RWPE1 (cell line): Measurements from ENCODE around the gene C1QL2.

Experiments used
- CTCF ChIA-PET: fragments of 350-600 bp; sonication (Branson Sonifier 250); formaldehyde crosslinking; extraction: SDS; loops from one replicate; lab custom pipeline; 2021; lab: Yijun Ruan, JAX
- POLR2A ChIA-PET: fragments of 400-600 bp; formaldehyde crosslinking; extraction: SDS; loops from one replicate; lab custom pipeline; 2020; ENCODE audit warnings: antibody characterized with exemption; ENCODE audit not compliant: low non-redundant PET; lab: Yijun Ruan, JAX
- DNase-seq: peaks from one replicate; pipeline ENCODE4 v3.0.0; 2012; ENCODE audit warnings: low spot score
- H3K27ac ChIP-seq: fragments of 450-650 bp; 2 replicates; pipeline ENCODE4 v1.5.1; 2017
- TF ChIP-seq, protein P1 (sequence below): fragments of 450-650 bp; conservative IDR thresholded peaks from 2 replicates; pipeline ENCODE4 v1.5.1; 2017; ENCODE audit warnings: low read depth, mild to moderate bottlenecking

The C1QL2 gene

DNA sequence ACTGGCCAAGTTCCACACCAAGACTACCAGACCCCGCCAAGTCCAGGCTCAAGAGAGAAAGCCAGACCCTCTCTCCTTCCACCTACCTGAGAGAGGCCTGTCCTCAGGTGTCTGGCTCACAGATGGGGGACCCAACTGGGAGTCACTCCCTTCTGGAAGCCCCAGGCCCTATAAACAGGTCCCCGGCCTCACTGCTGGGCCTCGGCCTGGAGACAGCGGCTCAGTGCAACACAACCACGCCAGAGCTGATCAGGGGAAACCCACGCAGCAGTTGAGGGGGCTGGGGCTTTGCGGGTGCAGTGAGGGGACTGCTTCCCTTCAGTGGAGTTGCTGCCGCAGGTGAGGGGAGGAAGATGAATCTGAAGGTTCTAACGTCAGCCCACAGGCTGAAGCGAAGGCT lies 22.8 kb upstream of the C1QL2 start:
- ChIA-PET POLR2A (no interaction called here), CTCF (no interaction called here)
- TF ChIP-seq, protein P1, sequence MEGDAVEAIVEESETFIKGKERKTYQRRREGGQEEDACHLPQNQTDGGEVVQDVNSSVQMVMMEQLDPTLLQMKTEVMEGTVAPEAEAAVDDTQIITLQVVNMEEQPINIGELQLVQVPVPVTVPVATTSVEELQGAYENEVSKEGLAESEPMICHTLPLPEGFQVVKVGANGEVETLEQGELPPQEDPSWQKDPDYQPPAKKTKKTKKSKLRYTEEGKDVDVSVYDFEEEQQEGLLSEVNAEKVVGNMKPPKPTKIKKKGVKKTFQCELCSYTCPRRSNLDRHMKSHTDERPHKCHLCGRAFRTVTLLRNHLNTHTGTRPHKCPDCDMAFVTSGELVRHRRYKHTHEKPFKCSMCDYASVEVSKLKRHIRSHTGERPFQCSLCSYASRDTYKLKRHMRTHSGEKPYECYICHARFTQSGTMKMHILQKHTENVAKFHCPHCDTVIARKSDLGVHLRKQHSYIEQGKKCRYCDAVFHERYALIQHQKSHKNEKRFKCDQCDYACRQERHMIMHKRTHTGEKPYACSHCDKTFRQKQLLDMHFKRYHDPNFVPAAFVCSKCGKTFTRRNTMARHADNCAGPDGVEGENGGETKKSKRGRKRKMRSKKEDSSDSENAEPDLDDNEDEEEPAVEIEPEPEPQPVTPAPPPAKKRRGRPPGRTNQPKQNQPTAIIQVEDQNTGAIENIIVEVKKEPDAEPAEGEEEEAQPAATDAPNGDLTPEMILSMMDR, result no peak
- H3K27ac ChIP-seq, result no peak overlapping the region
- DNase-seq, result no peak

DNA sequence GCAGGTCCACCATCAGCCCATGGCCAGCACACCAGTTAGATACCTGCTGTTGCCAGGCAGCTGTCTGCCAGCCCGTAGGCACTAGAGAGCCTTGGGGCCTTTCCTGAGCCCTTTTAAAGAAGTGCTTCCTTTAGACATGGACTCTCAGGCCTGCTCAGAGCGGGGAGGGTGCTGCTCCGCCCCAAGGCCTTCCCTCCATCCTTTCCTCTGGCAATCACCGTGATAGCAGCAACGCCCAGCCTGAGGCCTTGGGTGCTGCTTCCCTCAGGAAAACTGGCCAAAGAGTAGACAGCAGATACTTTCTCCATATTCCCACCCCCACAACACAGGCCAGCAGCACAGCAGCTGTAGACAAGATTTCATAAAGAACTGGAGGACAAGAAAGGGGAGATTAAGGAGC lies 22.3 kb upstream of the C1QL2 start:
- TF ChIP-seq, protein P1, result no peak
- H3K27ac ChIP-seq, result no peak overlapping the region
- ChIA-PET CTCF (no interaction called here), POLR2A (no interaction called here)
- DNase-seq, result no peak

DNA sequence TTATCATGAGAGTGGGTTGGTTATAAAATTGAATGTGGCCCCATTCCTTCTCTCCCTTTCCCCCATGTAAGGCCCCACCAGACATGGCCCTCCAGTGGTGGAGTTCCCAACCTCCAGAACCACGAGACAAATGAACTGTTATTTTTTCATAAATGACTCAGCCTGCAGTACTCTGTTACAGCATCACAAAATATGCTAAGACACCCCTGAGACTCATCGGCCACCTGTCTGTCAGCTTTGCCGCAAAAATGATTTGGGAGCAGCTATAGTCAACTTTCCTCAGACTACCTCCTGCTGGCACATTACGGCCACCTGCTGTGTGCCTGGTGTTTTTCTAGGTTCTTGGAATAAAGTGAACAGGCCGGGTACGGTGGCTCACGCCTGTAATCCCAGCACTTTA lies 21.4 kb upstream of the C1QL2 start:
- ChIA-PET POLR2A (no interaction called here), CTCF (no interaction called here)
- no peak overlapping the region for H3K27ac ChIP-seq
- TF ChIP-seq, protein P1, result no peak
- DNase-seq, result no peak

DNA sequence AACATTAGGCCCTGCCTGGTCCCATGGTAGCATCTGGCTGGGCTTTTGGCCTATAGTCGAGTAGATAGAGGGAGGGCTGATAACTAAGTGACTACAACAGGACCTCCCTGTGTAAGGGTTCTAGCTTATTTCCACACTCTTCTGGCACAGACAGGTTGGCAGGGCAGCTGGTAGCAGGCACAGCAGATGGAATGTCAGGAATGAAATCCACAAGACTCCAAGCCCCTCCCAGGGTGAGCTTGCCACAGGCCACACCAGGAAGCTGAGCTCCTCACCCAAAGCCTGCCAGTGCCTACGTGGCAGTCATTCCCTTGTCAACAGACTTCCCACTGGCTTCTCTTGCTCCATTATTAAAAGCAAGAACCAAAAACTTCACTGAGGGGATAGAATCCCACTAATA lies 20.7 kb upstream of the C1QL2 start:
- CTCF ChIA-PET, result no interaction called here
- DNase-seq, result no peak
- H3K27ac ChIP-seq, result no peak overlapping the region
- POLR2A ChIA-PET, result no interaction called here
- TF ChIP-seq, protein P1, result no peak

DNA sequence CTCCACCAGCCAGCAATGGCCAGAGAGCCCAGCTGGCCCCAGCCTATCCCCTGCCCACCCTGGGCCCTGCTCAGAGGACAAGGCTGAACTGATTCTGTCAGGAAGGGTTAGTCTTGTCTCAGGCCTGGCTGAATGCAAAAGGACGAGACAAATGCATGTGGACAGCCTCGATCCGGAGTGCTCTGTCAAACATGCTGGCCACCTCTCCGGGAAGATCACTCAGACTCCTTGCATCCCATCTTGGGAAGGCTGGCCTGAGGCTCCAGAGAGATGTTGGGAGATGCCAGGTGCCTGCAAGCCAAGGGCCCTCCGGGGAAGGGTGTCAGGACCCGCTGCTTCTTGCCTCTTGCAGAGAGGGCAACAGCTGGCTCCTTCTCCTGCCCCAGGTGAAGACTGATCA lies 20.2 kb upstream of the C1QL2 start:
- DNase-seq, result no peak
- ChIA-PET CTCF (no interaction called here), POLR2A (no interaction called here)
- TF ChIP-seq, protein P1, result no peak
- H3K27ac ChIP-seq, result no peak overlapping the region

DNA sequence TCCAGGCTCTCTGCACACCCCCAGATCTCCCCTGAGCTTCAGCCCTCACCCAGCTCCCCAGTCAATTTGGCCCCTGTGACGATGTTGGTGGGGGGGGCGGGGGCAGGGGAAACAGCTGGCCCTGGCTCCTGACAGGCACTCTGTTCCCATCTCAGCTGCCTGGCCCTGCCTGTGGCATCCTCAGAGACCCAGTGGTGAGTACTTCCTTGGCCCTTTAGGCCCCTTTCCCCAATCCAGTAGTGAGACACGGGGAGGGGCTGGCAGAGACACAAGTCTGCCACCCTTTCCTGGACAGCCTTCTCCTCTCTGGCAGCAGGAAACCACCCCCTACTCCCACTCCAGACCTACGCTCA lies 19.3 kb upstream of the C1QL2 start:
- CTCF ChIA-PET, result no interaction called here
- TF ChIP-seq, protein P1, result no peak
- H3K27ac ChIP-seq, result no peak overlapping the region
- POLR2A ChIA-PET, result no interaction called here
- no peak for DNase-seq
